ENCODE measurements around the gene CDK17.
A peak's percentile ranks its signal among the peaks of the same experiment; 100 is the strongest.
"Not testable (repeated sequence)": the region's sequence is repeated elsewhere in the genome, so short reads cannot be mapped to it uniquely, and the experiment has no call there.

Gene CDK17

GRCh38 chr12:96386794-96387193 is 13.4 kb downstream of the CDK17 start:
- Histone ChIP-seq H3K9me2 (replicated peaks; ENCODE audit: low read depth, low read length) (no peaks in the 10 kb centered on the region), H3F3A (ENCODE audit: low read depth) (peaks cover 3% of the 10 kb centered on the region; the same call in 1 of the 2 replicates), H3K9ac (ENCODE audit: low read depth, low read length, poor library complexity, severe bottlenecking) (no peak overlapping the region), H4K20me1 (ENCODE audit: insufficient read depth, low read length, poor library complexity, severe bottlenecking) (peaks cover 46% of the 10 kb centered on the region), H3K4me2 (ENCODE audit: low read depth, low read length, poor library complexity, severe bottlenecking) (peak overlapping the region; percentile 46), H3K9me3 (ENCODE audit: insufficient read depth, low read depth, low read length) (0 out of 2 replicates have a peak, but pooled peaks cover 9% of the 10 kb centered on the region), H3K27me3 (ENCODE audit: insufficient read depth, low read length, poor library complexity, severe bottlenecking) (no peaks in the 10 kb centered on the region), H3K4me1 (ENCODE audit: insufficient read depth, low read length, poor library complexity, severe bottlenecking) (peaks cover 16% of the 10 kb centered on the region), H3K4me3 (ENCODE audit: low read length, poor library complexity, severe bottlenecking) (no peak overlapping the region), H3K36me3 (ENCODE audit: insufficient read depth, low read length) (no peaks in the 10 kb centered on the region), H3K79me2 (ENCODE audit: insufficient read depth, low read length) (peaks cover 99% of the 10 kb centered on the region), H2AFZ (ENCODE audit: low read length) (no peak overlapping the region)
- TF ChIP-seq CTCF (conservative IDR thresholded peaks at IDR 0.05; ENCODE audit: low read length) (no peak), EZH2phosphoT487 (IDR thresholded peaks at IDR 0.05; ENCODE audit: borderline replicate concordance) (no peak)

- peaks cover 47% of the 10 kb centered on the region for H4K20me1 ChIP-seq (ENCODE audit: insufficient read depth, low read length, poor library complexity, severe bottlenecking)
- no peaks in the 10 kb centered on the region for H3K9me2 ChIP-seq (replicated peaks; ENCODE audit: low read depth, low read length)
- H3K4me1 ChIP-seq (ENCODE audit: insufficient read depth, low read length, poor library complexity, severe bottlenecking): peaks cover 22% of the 10 kb centered on the region
- peaks cover 99% of the 10 kb centered on the region for H3K79me2 ChIP-seq (ENCODE audit: insufficient read depth, low read length)
- no peak overlapping the region for H3K9ac ChIP-seq (ENCODE audit: low read depth, low read length, poor library complexity, severe bottlenecking)
- no peak overlapping the region for H3K4me2 ChIP-seq (ENCODE audit: low read depth, low read length, poor library complexity, severe bottlenecking)
- peaks cover 4% of the 10 kb centered on the region; the same call in 1 of the 2 replicates for H3F3A ChIP-seq (ENCODE audit: low read depth)
- no peak for TF ChIP-seq CTCF (conservative IDR thresholded peaks at IDR 0.05; ENCODE audit: low read length)
- no peak for TF ChIP-seq EZH2phosphoT487 (IDR thresholded peaks at IDR 0.05; ENCODE audit: borderline replicate concordance)
- no peaks in the 10 kb centered on the region for H3K36me3 ChIP-seq (ENCODE audit: insufficient read depth, low read length)
- H3K9me3 ChIP-seq (ENCODE audit: insufficient read depth, low read depth, low read length): 0 out of 2 replicates have a peak, but pooled peaks cover 9% of the 10 kb centered on the region
- no peak overlapping the region for H3K4me3 ChIP-seq (ENCODE audit: low read length, poor library complexity, severe bottlenecking)
- no peaks in the 10 kb centered on the region for H3K27me3 ChIP-seq (ENCODE audit: insufficient read depth, low read length, poor library complexity, severe bottlenecking)
- H2AFZ ChIP-seq (ENCODE audit: low read length): no peak overlapping the region
These were observed 16.2 kb downstream of the CDK17 start for GRCh38 chr12:96383991-96384390.

DNA sequence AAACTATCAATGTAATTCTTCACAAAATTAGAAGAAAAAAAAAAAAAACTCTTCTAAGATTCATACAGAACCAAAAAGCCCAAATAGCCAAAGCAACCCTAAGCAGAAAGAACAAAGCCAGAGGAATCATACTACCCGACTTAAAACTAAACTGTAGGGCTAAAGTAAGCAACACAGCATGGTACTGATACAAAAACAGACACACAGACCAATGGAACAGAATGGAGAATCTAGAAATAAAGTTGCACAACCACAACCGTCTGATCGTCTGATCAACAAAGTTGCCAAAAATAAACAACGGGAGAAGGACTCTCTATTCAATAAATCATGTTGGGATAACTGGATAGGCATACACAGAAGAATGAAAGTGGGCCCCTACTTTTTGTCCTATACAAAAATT is 16.9 kb downstream of the CDK17 start:
- Histone ChIP-seq H3K9me3 (ENCODE audit: insufficient read depth, low read depth, low read length) (0 out of 2 replicates have a peak, but pooled peaks cover 9% of the 10 kb centered on the region), H3K9me2 (replicated peaks; ENCODE audit: low read depth, low read length) (no peaks in the 10 kb centered on the region), H3K4me1 (ENCODE audit: insufficient read depth, low read length, poor library complexity, severe bottlenecking) (peaks cover 24% of the 10 kb centered on the region), H3K27me3 (ENCODE audit: insufficient read depth, low read length, poor library complexity, severe bottlenecking) (no peaks in the 10 kb centered on the region), H3K4me3 (ENCODE audit: low read length, poor library complexity, severe bottlenecking) (no peak overlapping the region), H3K4me2 (ENCODE audit: low read depth, low read length, poor library complexity, severe bottlenecking) (no peak overlapping the region), H3F3A (ENCODE audit: low read depth) (peaks cover 10% of the 10 kb centered on the region), H2AFZ (ENCODE audit: low read length) (no peak overlapping the region), H4K20me1 (ENCODE audit: insufficient read depth, low read length, poor library complexity, severe bottlenecking) (peaks cover 47% of the 10 kb centered on the region), H3K9ac (ENCODE audit: low read depth, low read length, poor library complexity, severe bottlenecking) (no peak overlapping the region), H3K79me2 (ENCODE audit: insufficient read depth, low read length) (peaks cover 99% of the 10 kb centered on the region), H3K36me3 (ENCODE audit: insufficient read depth, low read length) (no peaks in the 10 kb centered on the region)
- TF ChIP-seq CTCF (conservative IDR thresholded peaks at IDR 0.05; ENCODE audit: low read length): no peak
- TF ChIP-seq EZH2phosphoT487 (IDR thresholded peaks at IDR 0.05; ENCODE audit: borderline replicate concordance): no peak

DNA sequence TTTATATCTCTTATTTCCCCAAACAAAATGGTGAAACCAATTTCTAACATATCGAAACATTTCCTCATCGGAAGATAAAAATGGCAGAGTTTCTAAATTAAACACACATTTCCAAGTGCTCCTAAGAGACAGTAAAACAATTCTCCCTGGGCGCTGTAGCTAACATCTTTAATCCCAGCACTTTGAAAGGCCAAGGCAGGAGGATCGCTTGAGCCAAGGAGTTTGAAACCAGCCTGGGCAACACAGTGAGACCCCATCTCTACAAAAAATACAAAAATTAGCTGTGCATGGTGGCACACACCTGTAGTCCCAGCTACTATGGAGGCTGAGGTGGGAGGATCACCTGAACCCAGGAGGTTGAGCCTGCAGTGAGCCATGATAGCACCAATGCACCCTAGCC is 20.5 kb downstream of the CDK17 start:
- H3K36me3 ChIP-seq (ENCODE audit: insufficient read depth, low read length); H3K27me3 ChIP-seq (ENCODE audit: insufficient read depth, low read length, poor library complexity, severe bottlenecking); H3K9ac ChIP-seq (ENCODE audit: low read depth, low read length, poor library complexity, severe bottlenecking); H3K4me2 ChIP-seq (ENCODE audit: low read depth, low read length, poor library complexity, severe bottlenecking); H2AFZ ChIP-seq (ENCODE audit: low read length); H3K9me3 ChIP-seq (ENCODE audit: insufficient read depth, low read depth, low read length); H3K4me3 ChIP-seq (ENCODE audit: low read length, poor library complexity, severe bottlenecking); H3K9me2 ChIP-seq (replicated peaks; ENCODE audit: low read depth, low read length): not testable (repeated sequence)
- H3K79me2 ChIP-seq (ENCODE audit: insufficient read depth, low read length): peaks cover 94% of the 10 kb centered on the region
- peaks cover 50% of the 10 kb centered on the region for H3K4me1 ChIP-seq (ENCODE audit: insufficient read depth, low read length, poor library complexity, severe bottlenecking)
- H3F3A ChIP-seq (ENCODE audit: low read depth): peaks cover 11% of the 10 kb centered on the region
- H4K20me1 ChIP-seq (ENCODE audit: insufficient read depth, low read length, poor library complexity, severe bottlenecking): peaks cover 49% of the 10 kb centered on the region
